ENCODE results near the gene TBX3.

Gene TBX3

DNA sequence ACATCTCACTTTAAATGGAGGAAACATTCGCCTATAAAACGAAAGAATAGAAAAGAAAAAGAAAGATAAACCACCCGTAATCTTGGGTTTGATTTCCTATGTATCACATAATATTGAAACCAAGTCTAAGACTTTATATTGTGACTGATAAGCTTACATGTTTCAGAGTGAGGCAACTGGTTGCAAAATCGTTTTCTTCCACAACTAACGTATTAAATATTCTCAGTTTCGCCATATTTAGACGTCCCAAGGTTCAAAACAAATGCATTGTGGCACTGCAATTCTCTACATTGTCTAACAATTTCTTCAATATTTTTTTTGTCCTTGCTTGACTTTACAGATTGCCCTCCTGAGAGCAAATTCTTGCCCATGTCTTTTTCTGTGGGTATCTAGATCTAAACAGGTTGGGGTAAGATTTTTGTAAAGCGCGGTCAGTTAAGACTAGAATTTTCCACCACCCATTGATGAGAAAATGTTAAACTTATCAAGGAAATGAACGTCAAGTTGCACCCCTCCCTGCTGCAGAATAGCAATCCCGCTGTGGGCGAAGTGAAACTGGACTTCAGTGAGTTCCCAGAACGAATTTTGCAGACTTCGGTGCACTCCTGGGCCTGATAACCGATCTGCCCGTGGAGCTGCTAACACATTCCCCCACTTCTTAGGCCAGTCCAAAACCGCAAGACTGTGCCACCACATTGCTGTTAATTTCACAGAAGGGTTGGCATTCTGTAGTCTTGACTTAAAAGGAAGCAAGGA is 2.7 kb downstream of the TBX3 start:
- no peaks in the 10 kb centered on the region for H3K79me2 ChIP-seq (ENCODE audit: low read length)
- no peak overlapping the region for H3K27ac ChIP-seq (ENCODE audit: low read length)
- no peak overlapping the region for H3K9ac ChIP-seq (ENCODE audit: low read length)
- no peak overlapping the region for H3K4me3 ChIP-seq (ENCODE audit: low read length)
- H2AFZ ChIP-seq (ENCODE audit: low read depth, low read length), result no peak overlapping the region
- H3K27me3 ChIP-seq (ENCODE audit: low read depth, low read length), result no peaks in the 10 kb centered on the region
- TF ChIP-seq, protein P1, sequence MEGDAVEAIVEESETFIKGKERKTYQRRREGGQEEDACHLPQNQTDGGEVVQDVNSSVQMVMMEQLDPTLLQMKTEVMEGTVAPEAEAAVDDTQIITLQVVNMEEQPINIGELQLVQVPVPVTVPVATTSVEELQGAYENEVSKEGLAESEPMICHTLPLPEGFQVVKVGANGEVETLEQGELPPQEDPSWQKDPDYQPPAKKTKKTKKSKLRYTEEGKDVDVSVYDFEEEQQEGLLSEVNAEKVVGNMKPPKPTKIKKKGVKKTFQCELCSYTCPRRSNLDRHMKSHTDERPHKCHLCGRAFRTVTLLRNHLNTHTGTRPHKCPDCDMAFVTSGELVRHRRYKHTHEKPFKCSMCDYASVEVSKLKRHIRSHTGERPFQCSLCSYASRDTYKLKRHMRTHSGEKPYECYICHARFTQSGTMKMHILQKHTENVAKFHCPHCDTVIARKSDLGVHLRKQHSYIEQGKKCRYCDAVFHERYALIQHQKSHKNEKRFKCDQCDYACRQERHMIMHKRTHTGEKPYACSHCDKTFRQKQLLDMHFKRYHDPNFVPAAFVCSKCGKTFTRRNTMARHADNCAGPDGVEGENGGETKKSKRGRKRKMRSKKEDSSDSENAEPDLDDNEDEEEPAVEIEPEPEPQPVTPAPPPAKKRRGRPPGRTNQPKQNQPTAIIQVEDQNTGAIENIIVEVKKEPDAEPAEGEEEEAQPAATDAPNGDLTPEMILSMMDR (IDR thresholded peaks at IDR 0.05; ENCODE audit: low read depth, low read length), result no peak
- no peak for TF ChIP-seq EZH2phosphoT487 (IDR thresholded peaks at IDR 0.05; ENCODE audit: low read depth)
- H3K4me2 ChIP-seq (ENCODE audit: low read length), result no peak overlapping the region
- H3K36me3 ChIP-seq (replicated peaks; ENCODE audit: low read depth, low read length), result no peaks in the 10 kb centered on the region
- H4K20me1 ChIP-seq (ENCODE audit: insufficient read depth, low read length), result no peaks in the 10 kb centered on the region
- H3K4me1 ChIP-seq (ENCODE audit: low read length), result no peaks in the 10 kb centered on the region
- no peaks in the 10 kb centered on the region; the same call in 1 of the 2 replicates for H3K9me3 ChIP-seq (ENCODE audit: insufficient read depth, low read length)

DNA sequence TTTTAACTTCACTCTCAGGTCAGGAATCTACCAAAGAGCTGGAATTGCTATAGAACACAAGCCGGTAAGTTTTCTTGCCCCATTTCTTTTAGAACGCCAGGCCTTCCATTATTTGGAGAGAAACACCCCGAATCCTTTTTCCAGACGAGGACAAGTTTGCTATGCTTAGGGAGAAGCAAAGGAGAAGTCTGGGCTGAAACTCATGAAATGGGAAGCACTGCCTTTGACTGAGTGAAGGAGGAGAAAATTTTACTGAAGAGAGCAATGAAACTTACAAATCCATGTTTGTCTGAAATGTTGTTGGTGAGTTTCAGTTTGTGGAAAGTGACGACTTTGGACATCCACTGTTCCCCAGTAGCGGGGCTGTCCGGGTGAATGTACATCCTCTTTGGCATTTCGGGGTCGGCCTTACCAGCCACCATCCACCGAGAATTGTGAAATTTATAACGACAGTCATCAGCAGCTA is 3.3 kb downstream of the TBX3 start:
- Histone ChIP-seq H3K27ac (ENCODE audit: low read length) (no peak overlapping the region), H2AFZ (ENCODE audit: low read depth, low read length) (no peak overlapping the region), H3K4me3 (ENCODE audit: low read length) (no peak overlapping the region), H3K4me2 (ENCODE audit: low read length) (no peak overlapping the region), H3K9ac (ENCODE audit: low read length) (no peak overlapping the region), H3K36me3 (replicated peaks; ENCODE audit: low read depth, low read length) (no peaks in the 10 kb centered on the region), H3K9me3 (ENCODE audit: insufficient read depth, low read length) (no peaks in the 10 kb centered on the region; the same call in 1 of the 2 replicates), H3K27me3 (ENCODE audit: low read depth, low read length) (0 out of 2 replicates have a peak, but pooled peaks cover 3% of the 10 kb centered on the region), H4K20me1 (ENCODE audit: insufficient read depth, low read length) (no peaks in the 10 kb centered on the region), H3K79me2 (ENCODE audit: low read length) (no peaks in the 10 kb centered on the region), H3K4me1 (ENCODE audit: low read length) (no peaks in the 10 kb centered on the region)
- TF ChIP-seq, protein P1 (IDR thresholded peaks at IDR 0.05; ENCODE audit: low read depth, low read length), result no peak

DNA sequence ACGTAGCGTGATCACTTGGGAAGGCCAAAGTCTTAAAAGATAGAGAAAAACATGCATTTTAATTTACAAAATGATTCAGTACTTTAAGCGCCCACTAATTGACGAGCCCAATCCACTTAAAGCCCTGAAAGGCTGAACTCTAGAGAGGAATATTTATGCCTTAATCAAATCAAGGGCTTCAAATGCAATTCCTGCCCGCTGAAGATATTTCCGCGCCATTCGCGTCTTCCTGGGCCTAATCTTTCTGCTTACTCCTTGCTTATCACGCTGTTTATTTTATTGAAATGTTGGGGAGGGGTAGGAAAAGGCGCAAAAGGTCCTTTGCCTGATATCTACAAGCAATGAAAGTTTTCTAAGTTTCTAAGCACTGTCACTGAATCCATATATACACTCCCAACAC is 4.0 kb downstream of the TBX3 start:
- Histone ChIP-seq H3K9ac (ENCODE audit: low read length) (no peak overlapping the region), H3K36me3 (replicated peaks; ENCODE audit: low read depth, low read length) (no peaks in the 10 kb centered on the region), H3K4me3 (ENCODE audit: low read length) (no peak overlapping the region), H3K4me2 (ENCODE audit: low read length) (no peak overlapping the region), H3K27me3 (ENCODE audit: low read depth, low read length) (0 out of 2 replicates have a peak, but pooled peaks cover 3% of the 10 kb centered on the region), H2AFZ (ENCODE audit: low read depth, low read length) (no peak overlapping the region), H3K27ac (ENCODE audit: low read length) (no peak overlapping the region), H3K9me3 (ENCODE audit: insufficient read depth, low read length) (no peaks in the 10 kb centered on the region; the same call in 1 of the 2 replicates), H3K4me1 (ENCODE audit: low read length) (no peaks in the 10 kb centered on the region), H4K20me1 (ENCODE audit: insufficient read depth, low read length) (no peaks in the 10 kb centered on the region), H3K79me2 (ENCODE audit: low read length) (no peaks in the 10 kb centered on the region)
- TF ChIP-seq, protein P1 (IDR thresholded peaks at IDR 0.05; ENCODE audit: low read depth, low read length), result no peak
- TF ChIP-seq EZH2phosphoT487 (IDR thresholded peaks at IDR 0.05; ENCODE audit: low read depth), result no peak

DNA sequence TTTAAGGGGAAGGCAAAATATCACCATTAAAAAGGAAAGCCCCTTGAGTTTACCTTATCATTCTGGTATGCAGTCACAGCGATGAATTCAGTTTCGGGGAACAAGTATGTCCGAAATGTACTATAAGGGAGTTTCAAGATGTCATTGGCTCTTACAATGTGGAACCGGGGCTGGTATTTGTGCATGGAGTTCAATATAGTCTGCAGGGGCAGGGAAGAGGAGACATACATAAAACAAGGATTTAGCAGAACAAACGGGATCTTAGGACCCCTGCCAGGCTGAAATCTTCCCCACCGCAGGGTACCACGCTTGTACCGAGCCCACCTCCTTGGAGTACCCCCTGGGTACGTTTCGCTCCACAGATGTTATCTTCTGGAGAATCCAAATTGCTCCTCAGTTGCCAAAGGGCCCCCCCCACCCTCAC is 4.5 kb downstream of the TBX3 start:
- H3K36me3 ChIP-seq (replicated peaks; ENCODE audit: low read depth, low read length), result no peaks in the 10 kb centered on the region

More for the DNA sequence above, 4.5 kb downstream of the TBX3 start:
- no peak for TF ChIP-seq EZH2phosphoT487 (IDR thresholded peaks at IDR 0.05; ENCODE audit: low read depth)
- TF ChIP-seq, protein P1 (IDR thresholded peaks at IDR 0.05; ENCODE audit: low read depth, low read length), result no peak
- Histone ChIP-seq H3K9me3 (ENCODE audit: insufficient read depth, low read length) (no peaks in the 10 kb centered on the region; the same call in 1 of the 2 replicates), H3K9ac (ENCODE audit: low read length) (no peak overlapping the region), H3K4me1 (ENCODE audit: low read length) (no peaks in the 10 kb centered on the region), H3K27me3 (ENCODE audit: low read depth, low read length) (0 out of 2 replicates have a peak, but pooled peaks cover 3% of the 10 kb centered on the region), H3K27ac (ENCODE audit: low read length) (no peak overlapping the region), H3K4me2 (ENCODE audit: low read length) (no peak overlapping the region), H4K20me1 (ENCODE audit: insufficient read depth, low read length) (no peaks in the 10 kb centered on the region), H2AFZ (ENCODE audit: low read depth, low read length) (no peak overlapping the region), H3K79me2 (ENCODE audit: low read length) (no peaks in the 10 kb centered on the region), H3K4me3 (ENCODE audit: low read length) (no peak overlapping the region)
